OCI-LY1 (cell line): ENCODE results near the gene CHI3L1.

Experiments used
- EZH2 ChIP-seq: fragments of 200-600 bp; sonication (generic), shearing (Covaris generic); IDR thresholded peaks from 2 replicates; pipeline ENCODE4 v1.8.0; 2017; ENCODE audit warnings: borderline replicate concordance, mixed run types, mild to moderate bottlenecking, antibody characterized with exemption, low read length, moderate library complexity, mixed read lengths
- TF ChIP-seq, protein P1 (sequence below): fragments of 200-600 bp; sonication (generic), shearing (Covaris generic); IDR thresholded peaks from 2 replicates; pipeline ENCODE4 v1.5.1; 2017; ENCODE audit warnings: mild to moderate bottlenecking, antibody characterized with exemption, low read length, moderate library complexity, mixed read lengths

DNA sequence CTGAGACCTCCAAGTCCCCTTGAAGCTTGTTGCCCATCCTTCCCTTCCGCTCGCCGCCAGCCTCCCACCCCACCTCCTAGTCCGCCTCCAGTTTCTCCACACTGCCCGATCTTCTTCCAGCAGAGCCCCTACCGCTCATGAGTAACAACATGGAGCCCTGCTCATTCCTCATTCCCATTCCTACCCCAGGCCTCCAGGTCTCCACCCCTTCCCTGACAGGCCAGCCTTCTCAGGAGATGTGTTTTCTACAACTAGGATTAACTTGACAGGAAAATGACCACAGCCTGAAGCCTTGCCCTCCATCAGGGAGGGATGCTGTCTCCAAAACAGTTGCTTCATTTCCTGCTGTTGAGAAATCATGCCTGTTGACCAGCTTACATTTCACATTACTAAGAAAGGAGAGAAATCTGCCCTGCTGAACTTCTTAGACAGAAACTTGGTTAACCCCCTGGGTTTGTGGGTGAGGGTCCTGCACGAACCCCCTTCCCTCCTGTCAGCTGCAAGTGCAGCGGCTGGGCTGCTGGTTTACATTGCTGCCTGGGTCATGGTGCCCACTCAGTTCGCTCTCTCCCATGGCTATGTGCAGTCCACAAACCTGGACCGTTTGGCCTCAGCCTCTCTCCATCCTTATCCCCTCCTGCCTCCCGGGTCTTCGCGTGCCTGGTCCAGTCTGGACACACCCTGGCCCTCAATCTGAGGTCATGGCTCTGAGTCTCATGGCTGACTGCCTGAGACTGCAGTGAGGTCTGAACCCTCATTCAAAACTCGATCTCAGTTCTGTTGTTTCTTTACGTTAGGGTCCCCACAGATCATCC lies 16.1 kb upstream of the CHI3L1 start:
- no peak for TF ChIP-seq EZH2
- TF ChIP-seq, protein P1, sequence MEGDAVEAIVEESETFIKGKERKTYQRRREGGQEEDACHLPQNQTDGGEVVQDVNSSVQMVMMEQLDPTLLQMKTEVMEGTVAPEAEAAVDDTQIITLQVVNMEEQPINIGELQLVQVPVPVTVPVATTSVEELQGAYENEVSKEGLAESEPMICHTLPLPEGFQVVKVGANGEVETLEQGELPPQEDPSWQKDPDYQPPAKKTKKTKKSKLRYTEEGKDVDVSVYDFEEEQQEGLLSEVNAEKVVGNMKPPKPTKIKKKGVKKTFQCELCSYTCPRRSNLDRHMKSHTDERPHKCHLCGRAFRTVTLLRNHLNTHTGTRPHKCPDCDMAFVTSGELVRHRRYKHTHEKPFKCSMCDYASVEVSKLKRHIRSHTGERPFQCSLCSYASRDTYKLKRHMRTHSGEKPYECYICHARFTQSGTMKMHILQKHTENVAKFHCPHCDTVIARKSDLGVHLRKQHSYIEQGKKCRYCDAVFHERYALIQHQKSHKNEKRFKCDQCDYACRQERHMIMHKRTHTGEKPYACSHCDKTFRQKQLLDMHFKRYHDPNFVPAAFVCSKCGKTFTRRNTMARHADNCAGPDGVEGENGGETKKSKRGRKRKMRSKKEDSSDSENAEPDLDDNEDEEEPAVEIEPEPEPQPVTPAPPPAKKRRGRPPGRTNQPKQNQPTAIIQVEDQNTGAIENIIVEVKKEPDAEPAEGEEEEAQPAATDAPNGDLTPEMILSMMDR, result no peak
